ENCODE measurements around the gene CAPRIN2. TPM values are rescaled to one million over a fixed set of nuclear protein-coding genes. Genes with fewer than 3 reads are reported as not detected.
A peak's percentile ranks its signal among the peaks of the same experiment; 100 is the strongest.

Gene CAPRIN2, protein sequence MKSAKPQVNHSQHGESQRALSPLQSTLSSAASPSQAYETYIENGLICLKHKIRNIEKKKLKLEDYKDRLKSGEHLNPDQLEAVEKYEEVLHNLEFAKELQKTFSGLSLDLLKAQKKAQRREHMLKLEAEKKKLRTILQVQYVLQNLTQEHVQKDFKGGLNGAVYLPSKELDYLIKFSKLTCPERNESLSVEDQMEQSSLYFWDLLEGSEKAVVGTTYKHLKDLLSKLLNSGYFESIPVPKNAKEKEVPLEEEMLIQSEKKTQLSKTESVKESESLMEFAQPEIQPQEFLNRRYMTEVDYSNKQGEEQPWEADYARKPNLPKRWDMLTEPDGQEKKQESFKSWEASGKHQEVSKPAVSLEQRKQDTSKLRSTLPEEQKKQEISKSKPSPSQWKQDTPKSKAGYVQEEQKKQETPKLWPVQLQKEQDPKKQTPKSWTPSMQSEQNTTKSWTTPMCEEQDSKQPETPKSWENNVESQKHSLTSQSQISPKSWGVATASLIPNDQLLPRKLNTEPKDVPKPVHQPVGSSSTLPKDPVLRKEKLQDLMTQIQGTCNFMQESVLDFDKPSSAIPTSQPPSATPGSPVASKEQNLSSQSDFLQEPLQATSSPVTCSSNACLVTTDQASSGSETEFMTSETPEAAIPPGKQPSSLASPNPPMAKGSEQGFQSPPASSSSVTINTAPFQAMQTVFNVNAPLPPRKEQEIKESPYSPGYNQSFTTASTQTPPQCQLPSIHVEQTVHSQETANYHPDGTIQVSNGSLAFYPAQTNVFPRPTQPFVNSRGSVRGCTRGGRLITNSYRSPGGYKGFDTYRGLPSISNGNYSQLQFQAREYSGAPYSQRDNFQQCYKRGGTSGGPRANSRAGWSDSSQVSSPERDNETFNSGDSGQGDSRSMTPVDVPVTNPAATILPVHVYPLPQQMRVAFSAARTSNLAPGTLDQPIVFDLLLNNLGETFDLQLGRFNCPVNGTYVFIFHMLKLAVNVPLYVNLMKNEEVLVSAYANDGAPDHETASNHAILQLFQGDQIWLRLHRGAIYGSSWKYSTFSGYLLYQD
- 100 to 1,000 TPM in 1 of 6 donors, 10 to 100 TPM in 5; 14.3 to 116 (median 31.1) TPM for total RNA-seq

DNA sequence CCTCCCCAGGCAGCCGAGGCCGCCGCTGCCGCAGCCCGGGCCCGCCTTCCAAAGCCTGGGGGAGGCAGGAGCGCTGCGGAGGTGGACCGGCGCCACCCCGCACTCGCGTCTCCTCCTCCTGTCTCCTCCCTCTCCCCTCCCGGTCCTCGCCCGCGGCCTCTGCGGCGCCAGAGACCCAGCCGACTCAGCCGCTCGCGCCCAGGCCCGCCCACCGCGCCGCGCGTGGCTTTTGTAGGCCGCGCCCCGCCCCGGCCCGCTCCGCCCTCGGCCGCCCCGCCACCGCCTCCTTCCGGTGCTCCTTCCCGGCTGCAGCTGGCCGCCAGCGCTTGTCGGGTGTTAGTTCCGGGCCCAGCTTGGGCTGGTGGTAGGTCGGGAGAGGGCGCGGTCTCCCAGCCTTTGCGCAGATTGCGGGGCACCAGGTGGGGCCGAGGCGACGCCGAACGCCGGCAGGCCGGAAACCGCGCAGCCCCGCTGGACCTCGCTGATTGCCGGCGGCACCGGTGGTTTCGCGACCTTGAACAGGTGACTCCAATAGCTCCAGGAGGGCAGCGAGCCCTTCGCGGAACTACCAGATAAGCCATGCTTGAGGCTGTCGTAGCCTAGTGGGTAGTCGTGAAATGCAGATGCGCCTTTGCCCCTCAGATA lies at the start of gene CAPRIN2:
Gene CAPRIN2, minus strand, starts transcription at position 202 of the 645 bp plus-strand sequence. CDS start 1,431 bp downstream, outside the sequence.
- WGBS, 2 donors = 0 to 2% methylated on average over 2 to 57 of the region's 72 CpGs
- DNase-seq = peak; percentile 98 to 100
- ATAC-seq (ENCODE audit: low FRiP score in 2 of 2) = peak; percentile 99
- Histone ChIP-seq H3K4me1 (peaks cover 8 to 16% (median 11%) of the 10 kb centered on the region in 4 donors), H3K27me3 (no peaks in the 10 kb centered on the region), H3K9me3 (no peaks in the 10 kb centered on the region), H3K4me3 (peak within 1 kb of the TSS; percentile 51 to 95 (median 84)), H3K36me3 (no peaks in the 10 kb centered on the region), H3K27ac (peak within 1 kb of the TSS; percentile 72 to 93 (median 88))
- TF ChIP-seq EP300 (IDR thresholded peaks at IDR 0.05) = peak in 1 of 4 donors; percentile 23
- TF ChIP-seq POLR2AphosphoS5 (IDR thresholded peaks at IDR 0.05) = peak; percentile 77 to 91
- peak in 2 of 4 donors; percentile 53 to 90 for TF ChIP-seq POLR2A (IDR thresholded peaks at IDR 0.05)
- TF ChIP-seq, protein P1, sequence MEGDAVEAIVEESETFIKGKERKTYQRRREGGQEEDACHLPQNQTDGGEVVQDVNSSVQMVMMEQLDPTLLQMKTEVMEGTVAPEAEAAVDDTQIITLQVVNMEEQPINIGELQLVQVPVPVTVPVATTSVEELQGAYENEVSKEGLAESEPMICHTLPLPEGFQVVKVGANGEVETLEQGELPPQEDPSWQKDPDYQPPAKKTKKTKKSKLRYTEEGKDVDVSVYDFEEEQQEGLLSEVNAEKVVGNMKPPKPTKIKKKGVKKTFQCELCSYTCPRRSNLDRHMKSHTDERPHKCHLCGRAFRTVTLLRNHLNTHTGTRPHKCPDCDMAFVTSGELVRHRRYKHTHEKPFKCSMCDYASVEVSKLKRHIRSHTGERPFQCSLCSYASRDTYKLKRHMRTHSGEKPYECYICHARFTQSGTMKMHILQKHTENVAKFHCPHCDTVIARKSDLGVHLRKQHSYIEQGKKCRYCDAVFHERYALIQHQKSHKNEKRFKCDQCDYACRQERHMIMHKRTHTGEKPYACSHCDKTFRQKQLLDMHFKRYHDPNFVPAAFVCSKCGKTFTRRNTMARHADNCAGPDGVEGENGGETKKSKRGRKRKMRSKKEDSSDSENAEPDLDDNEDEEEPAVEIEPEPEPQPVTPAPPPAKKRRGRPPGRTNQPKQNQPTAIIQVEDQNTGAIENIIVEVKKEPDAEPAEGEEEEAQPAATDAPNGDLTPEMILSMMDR (IDR thresholded peaks at IDR 0.05) = peak in 5 of 6 experiments; percentile 26 to 60 (median 56)

DNA sequence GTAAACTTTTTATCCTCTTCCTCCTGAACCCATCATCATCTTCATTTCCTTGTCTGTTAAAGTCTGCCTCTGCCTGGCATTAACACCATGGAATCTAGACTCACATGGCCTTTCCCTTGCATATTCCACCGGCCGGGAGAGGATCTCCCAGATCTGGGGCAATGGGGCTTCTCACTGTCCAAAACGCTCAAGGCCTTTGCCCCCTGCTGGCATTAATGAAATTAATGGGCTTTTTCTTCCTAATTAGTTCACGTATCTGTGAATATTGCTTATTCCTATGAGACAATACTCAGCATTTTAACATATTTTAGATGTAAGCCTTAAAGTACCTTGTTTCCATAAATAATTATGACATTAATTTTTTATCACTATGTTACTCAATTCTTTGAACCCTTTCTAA lies 42.9 kb upstream of the CAPRIN2 start:
- no peak overlapping the region for H3K27ac ChIP-seq

DNA sequence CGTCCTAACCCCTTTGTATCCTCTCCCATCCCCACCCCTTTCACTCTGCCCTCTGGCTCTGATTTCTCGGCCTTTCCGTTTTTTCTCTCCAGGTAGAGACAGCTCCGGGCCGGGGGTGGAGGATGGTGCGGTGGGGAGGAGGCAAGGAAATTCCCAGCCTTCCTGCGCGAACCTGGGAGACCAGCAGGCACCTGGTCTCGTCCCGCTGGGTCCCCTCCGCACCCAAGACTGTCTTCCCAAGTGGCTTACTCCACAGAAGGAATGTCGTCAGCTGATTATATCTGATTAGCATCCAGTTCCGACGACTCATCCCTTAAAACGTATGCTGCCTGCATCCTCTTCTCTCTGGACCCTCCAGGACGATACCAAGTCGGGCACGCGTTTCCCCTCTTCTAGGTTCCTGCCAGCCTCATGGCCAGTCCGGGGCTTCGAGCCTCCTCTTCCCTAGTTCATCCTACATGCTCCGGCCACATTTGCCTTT lies 42.2 kb upstream of the CAPRIN2 start:
- peak in 1 of 2 donors; percentile 35 for DNase-seq
- ATAC-seq (ENCODE audit: low FRiP score in 2 of 2) = no peak

More for the DNA sequence above, 42.9 kb upstream of the CAPRIN2 start:
- DNase-seq = no peak
- peaks cover 0 to 7% (median 1%) of the 10 kb centered on the region in 4 donors for H3K27me3 ChIP-seq
- H3K4me1 ChIP-seq = peaks cover 18 to 21% (median 20%) of the 10 kb centered on the region in 4 donors
- H3K4me3 ChIP-seq = no peak overlapping the region
- H3K9me3 ChIP-seq = no peaks in the 10 kb centered on the region
- H3K36me3 ChIP-seq = no peaks in the 10 kb centered on the region
- TF ChIP-seq, protein P1 (IDR thresholded peaks at IDR 0.05) = no peak
- no peak for ATAC-seq (ENCODE audit: low FRiP score in 2 of 2)
- 84 to 89% methylated on average over 4 of the region's 4 CpGs for WGBS, 2 donors

More for the DNA sequence above, 42.2 kb upstream of the CAPRIN2 start:
- TF ChIP-seq EP300 (IDR thresholded peaks at IDR 0.05) = no peak
- no peak for TF ChIP-seq POLR2A (IDR thresholded peaks at IDR 0.05)
- TF ChIP-seq POLR2AphosphoS5 (IDR thresholded peaks at IDR 0.05) = no peak
- TF ChIP-seq, protein P1 (IDR thresholded peaks at IDR 0.05) = no peak
- Histone ChIP-seq H3K4me1 (peaks cover 18 to 21% (median 20%) of the 10 kb centered on the region in 4 donors), H3K27ac (no peak overlapping the region), H3K4me3 (peak overlapping the region in 3 of 4 donors; percentile 53 to 66 (median 63)), H3K36me3 (no peaks in the 10 kb centered on the region), H3K27me3 (peaks cover 0 to 7% (median 1%) of the 10 kb centered on the region in 4 donors), H3K9me3 (no peaks in the 10 kb centered on the region)
- WGBS, 2 donors = 11 to 21% methylated on average over 22 of the region's 22 CpGs
